HG02840 (cell line): ENCODE measurements around the gene DEFB121.
"Not testable (repeated sequence)": the region's sequence is repeated elsewhere in the genome, so short reads cannot be mapped to it uniquely, and the experiment has no call there.

Source experiments
- ATAC-seq: cut with Tn5 transposase; IDR thresholded peaks from one replicate; pipeline ENCODE4 v1.9.1; 2021; ENCODE audit warnings: mild to moderate bottlenecking, moderate library complexity, moderate number of reproducible peaks; ENCODE audit not compliant: unreplicated experiment, low FRiP score

DEFB121 gene, protein sequence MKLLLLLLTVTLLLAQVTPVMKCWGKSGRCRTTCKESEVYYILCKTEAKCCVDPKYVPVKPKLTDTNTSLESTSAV

DNA sequence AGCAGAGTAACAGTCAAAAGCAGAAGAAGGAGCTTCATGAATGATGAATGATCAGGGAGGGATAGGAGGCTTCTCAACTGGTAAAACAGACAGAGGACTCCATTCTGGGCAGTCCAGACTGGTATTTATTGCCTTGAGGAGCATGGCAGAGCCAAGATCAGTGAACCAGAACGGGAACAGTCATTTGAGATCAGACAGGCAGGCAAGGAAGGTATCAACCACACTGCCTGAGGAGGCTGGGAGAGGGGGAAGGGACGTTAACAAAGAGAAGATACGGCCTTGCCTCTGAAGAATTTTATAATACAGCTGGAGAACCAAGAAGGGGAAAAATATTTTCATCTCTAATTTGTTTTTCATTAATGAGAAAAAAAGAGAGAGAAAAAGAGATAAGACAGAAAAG, at the start of gene DEFB121:
TSS of gene DEFB121 (minus strand) at position 101 of the 400 bp plus-strand sequence. CDS start at position 38, 63 bp downstream.
- ATAC-seq: no peak

DNA sequence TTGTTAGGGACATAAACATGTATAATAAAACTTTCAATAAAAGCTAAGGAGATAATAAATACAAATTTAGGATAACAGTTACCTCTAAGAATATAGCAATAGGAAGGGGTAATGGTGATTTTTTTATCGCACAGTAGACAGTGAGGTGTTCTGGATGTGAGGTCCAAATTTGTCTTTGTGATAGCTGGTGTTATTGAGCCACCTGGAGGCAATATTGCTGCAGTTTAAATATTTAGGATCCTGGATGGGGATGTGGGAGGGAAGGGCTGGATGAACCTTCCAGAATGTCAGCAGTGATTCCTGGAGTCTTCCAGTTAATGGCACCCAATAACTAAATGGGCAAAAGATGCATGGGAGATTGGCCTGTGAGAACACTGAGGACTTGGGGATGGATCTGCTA, 48.3 kb upstream of the DEFB121 start:
- no peak for ATAC-seq

DNA sequence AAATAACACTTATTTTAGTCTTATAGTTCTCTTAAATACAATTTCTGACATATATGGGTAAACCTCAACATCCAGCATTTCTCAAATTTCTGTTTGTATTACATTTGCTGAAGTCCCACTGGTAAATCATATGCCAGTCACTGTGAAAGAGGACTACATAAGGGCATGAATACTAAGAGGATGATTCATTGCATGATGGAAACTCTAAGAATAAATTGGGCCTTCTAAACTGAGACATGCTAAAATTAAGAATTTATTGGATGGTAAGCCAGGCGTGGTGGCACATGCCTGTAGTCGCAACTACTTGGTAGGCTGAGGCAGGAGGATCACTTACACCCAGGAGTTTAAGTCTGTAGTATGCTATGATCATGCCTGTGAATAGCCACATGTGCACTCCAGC, 46.6 kb upstream of the DEFB121 start:
- no peak for ATAC-seq

DNA sequence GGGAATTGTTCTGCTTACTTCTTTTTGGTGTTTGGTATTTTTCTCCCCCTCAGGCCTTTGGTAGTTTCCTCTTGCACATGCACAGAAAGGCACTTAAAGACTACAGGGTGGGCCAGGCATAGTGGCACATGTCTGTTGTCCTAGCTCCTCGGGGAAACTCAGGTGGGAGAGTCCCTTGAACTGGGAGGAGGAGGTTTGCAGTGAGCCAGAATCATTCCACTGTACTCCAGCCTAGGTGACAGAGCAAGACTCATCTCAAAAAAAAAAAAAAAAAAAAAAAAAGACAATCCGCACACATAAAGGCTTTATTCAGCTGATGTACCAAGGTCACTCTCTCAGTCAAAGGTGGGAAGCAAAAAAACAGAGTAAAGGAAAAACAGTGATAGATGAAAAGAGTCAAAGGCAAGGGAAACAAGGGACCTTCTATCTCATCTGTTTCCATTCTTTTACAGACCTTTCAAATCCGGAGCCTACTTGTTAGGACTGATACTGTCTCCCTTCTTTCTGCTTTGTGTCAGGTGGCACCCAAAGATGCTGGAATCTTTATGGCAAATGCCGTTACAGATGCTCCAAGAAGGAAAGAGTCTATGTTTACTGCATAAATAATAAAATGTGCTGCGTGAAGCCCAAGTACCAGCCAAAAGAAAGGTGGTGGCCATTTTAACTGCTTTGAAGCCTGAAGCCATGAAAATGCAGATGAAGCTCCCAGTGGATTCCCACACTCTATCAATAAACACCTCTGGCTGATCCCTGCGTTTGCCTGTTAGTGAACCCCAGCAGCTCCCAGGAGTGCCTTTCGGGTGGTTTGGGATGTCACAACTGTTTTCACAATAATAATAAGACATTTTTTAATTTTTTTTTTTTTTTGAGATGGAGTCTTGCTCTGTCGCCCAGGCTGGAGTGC, 43.7 kb upstream of the DEFB121 start:
- no peak for ATAC-seq

DNA sequence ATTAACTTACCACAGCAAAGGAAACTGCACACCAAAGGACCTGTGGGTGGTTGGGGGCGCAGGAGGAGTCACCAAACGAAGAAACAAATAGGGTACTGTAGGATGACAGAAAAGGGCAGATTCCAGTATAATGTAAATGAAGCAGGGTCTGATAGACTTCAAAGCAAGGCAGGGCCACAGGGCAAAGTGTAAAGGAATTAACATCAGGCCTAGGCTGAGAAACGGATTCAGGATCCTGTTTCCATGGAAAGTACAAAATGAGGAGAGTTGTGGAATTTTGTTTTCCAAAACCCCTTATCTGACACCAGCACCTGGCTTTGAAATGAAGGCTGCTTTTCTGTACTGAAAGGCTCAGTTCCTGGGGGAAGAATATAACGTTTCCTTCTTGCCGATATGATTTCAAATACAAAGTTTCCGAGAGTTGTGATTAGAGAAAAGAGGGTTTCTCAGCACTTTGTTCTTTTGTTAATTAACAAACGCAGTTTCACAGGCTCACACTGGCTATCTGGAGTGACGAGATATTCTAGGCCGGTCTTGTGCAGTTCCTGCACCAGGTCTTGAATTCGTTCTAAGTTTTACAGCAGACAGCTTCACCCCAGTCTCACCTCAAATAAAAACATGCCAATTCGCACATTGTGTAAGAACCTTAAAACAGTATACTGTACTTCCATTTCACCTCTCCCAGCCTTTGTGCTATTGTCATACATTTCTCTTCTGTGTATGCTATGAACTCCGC, 40.2 kb upstream of the DEFB121 start:
- ATAC-seq: no peak

DNA sequence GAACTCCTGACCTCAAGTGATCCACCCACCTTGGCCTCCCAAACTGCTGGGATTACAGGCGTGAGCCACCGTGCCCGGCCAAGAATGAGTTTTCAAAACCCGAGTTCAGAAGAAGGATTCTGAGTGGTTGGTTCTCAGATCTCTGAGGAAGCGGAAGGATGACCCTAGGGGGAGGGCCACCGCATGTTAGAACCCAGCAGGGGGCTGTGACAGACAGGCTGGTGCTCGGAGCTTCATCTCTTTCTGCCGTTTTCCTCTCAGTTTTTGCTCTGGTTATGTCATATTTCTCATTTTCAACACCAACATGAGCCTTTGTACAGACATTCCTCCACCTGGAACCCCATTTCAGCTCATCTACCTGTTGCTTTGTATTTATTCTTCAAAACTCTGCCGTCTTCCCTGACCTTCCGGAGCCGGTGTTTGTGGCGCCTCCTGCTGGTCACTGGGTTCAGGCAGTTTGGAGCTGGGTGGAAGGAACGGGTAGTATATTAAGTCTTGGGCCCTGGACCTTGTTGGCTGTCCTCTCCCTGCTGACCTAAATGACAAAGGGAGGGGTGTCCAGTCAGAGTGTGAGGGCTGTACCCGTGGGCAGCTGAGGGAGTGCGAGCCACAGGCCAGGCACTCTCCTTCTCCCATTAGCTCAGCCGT, 34.1 kb upstream of the DEFB121 start, which contains the start of gene DEFB123:
TSS of gene DEFB123 (plus strand) at position 621 of the 648 bp plus-strand sequence. CDS start 67 bp downstream, outside the sequence.
- no peak for ATAC-seq

DNA sequence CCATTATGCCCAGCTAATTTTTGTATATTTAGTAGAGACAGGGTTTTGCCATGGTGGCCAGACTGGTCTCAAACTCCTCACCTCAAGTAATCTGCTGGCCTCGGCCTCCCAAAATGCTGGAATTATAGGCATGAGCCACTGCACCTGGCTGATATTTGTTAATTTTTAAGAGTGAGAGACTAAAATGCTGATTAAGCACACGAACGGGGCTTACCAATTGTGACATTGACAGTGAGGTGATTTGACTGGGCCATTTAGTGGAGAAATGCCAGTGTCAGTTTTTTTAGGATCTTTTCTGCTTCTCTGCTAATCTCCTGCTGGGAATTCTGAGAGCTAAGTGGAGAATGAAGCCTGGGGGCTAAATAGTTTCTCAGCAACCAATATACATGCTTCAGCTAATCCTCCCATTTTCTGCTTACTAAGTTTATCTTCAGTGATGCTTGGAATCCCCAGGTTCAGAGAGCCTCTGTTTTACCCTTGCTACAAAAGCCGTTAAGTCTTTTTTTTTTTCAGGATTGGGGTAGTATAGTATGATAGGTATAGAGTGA, 24.6 kb upstream of the DEFB121 start:
- ATAC-seq: no peak

DNA sequence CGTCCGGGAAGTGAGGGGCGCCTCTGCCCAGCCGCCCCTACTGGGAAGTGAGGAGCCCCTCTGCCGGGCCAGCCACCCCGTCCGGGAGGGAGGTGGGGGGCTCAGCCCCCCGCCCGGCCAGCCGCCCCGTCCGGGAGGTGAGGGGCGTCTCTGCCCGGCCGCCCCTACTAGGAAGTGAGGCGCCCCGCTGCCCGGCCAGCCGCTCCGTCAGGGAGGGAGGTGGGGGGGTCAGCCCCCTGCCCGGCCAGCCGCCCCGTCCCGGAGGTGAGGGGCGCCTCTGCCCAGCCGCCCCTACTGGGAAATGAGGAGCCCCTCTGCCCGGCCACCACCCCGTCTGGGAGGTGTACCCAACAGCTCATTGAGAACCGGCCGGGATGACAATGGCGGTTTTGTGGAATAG, 21.6 kb upstream of the DEFB121 start:
- not testable (repeated sequence) for ATAC-seq

DNA sequence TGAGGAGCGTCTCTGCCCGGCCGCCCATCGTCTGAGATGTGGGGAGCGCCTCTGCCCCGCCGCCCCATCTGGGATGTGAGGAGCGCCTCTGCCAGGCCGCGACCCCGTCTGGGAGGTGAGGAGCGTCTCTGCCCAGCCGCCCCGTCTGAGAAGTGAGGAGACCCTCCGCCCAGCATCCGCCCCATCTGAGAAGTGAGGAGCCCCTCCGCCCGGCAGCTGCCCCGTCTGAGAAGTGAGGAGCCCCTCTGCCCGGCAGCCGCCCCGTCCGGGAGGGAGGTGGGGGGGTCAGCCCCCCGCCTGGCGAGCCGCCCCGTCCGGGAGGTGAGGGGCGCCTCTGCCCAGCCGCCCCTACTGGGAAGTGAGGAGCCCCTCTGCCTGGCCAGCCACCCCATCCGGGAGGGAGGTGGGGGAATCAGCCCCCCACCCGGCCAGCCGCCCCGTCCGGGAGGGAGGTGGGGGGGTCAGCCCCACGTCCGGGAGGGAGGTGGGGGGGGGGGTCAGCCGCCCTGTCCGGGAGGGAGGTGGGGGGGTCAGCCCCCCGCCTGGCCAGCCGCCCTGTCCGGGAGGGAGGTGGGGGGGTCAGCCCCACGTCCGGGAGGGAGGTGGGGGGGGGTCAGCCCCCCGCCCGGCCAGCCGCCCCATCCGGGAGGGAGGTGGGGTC, 21.0 kb upstream of the DEFB121 start:
- not testable (repeated sequence) for ATAC-seq

DNA sequence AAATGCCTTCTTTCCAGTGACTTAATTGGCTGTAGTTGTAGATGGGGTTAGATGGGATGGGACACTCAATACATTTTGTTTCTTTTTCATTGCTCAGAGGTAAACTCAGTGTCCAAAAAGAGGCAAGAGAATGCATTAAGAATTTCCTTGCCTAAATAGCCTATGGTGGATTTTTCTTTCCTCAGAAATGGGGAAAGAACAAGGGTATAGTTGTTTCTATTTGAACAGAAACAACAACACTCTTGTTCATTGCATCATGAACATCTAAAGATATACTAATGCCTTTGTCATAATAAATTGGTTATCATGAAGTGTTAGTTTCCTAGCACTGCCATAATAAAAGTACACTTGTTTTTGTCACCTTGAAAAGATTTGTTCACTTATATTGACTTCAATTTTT, 19.8 kb upstream of the DEFB121 start:
- ATAC-seq: no peak

DNA sequence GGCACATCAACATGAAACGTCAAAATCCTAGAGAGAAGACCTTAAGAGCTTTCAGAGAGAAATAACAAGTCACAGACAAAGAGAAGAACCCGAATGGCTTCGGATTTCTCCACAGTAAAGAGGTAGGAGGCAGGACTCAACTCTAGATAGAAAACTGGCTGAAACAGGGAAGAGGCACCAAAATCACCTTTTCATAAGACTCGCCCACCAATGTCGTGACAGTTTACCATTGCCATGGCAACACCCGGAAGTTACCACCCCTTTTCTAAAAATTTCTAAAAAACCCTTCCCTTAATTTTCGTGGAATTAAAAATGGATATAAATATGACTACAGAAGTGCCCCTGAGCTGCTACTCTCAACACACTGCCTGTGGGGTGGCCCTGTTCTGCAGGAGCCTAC, 12.3 kb upstream of the DEFB121 start:
- ATAC-seq: no peak

DNA sequence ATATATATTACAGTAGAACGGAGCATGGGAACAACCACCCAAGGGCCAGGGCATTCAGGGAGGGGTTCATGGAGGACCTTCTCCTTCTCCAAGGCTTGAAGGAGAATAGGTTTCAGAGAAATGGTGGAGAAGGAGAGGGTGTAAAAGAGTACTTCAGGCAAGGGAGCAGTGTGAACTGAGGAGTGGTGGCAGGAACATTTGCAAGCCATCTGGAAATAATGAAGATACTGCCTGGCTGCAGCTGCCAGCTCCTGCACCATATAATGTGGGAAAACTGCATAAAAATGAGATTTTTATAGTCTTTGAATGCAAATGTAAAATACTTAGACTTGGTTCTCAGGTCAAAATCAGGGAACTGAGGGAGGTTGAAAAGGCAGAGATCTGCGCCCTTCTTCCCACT, 9.6 kb upstream of the DEFB121 start:
- ATAC-seq: no peak

DNA sequence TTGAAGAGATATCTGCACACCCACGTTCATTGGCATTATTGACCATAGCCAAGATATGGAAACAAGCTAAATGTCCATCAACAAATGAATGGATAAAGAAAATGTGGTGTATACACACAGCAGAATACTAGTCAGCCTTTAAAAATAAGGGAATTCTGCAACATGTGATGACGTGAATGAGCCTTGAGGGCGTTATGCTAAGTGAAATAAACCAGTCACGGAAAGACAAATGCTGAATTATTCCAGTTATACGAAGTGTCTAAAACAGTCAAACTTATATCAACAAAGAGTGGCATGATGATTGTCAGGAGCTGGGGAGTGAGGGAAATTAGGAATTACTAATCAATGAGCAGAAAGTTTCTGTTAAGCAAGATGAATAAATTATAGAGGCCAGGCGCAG, 8.4 kb upstream of the DEFB121 start:
- ATAC-seq: no peak

DNA sequence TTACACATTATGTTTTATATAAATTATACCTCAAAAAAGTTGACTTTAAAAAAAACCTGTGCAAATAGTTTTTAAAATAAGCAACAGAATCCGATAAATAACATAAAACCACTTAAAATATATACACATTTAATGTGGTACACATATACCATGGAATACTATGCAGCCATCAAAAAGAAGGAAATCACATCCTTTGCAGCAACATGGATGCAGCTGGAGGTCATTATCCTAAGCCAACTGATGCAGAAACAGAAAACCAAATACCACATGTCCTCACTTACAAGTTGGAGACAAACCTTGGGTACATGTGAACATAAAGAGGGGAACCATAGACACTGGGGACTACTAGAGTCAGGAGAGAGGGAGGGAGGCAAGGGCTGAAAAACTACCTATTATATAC, 4.0 kb upstream of the DEFB121 start:
- ATAC-seq: no peak

DNA sequence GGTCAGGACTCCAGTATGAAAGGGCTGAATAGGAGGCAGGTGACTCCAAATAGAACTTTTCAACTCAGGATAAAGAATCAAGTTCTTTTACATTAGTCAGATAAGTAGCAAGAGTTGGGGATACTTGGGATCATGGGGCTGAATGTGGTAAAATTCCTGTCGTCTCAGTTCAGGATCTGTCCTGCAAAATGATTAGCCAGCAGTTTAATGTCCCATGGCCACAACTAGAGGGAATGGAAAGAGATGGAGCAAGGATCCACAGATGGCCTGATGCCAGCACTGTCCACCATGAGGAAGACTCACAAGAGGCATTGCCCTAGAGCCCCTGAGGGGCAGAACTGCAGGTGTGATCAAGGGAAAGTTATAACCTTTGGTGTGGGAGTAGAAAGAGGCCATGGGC, 2.1 kb downstream of the DEFB121 start:
- no peak for ATAC-seq

DNA sequence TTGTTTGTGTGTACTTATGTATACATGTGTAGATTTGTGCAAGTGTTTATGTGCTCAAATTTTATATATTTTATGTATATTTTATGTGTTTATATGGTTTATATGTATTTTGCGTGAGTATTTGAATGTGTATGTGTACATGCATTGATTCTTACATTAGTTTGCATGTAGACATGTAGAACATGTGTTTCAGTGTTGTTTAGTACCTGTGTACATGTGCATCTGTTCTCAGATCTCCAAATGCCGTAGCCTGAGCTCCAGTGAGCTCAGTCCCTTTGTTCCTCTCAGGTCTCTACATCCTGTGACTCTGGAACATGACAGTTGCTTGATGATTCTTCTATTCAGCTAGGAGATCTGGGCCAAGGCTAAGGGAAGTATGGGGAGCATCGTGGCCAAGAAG, 11.1 kb downstream of the DEFB121 start:
- no peak for ATAC-seq

DNA sequence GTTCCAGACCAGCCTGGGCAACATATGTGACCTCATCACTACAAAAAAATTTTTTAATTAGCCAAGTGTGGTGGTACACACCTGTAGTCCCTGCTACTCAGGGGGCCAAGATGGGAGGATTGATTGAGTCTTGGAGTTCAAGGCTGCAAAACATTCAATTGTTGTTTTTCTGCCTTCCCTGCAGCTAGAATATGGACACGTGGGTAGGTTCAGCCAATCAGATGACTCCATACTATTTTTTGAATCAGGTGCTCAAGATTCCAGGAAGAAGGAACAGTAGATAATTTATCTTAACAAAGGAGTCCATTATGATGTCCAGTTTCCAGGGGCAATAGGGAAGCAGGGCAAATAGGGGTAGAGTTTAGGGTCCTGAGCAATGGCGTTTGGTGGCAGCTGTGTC, 13.2 kb downstream of the DEFB121 start:
- no peak for ATAC-seq

DNA sequence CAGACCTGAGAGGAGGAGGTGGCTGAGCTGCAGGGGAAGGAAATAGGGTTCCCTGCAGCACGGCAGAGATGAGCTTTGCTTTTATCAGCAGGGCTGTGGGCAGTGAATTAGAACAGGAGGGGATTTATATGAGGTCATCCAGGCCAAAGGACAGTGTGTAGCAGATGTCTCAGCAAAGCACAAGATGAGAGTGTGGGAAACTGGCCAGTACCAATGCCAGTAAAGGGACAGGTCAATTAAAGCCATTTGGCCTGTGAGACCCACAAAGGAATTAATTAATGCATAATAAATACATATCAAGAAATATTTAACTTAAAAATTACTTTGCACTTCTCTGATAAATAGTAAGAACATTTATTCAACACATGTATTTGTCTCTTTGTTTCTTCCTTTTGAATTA, 15.5 kb downstream of the DEFB121 start, which contains the start of gene DEFB119:
TSS of gene DEFB119 (minus strand) at position 101 of the 400 bp plus-strand sequence. CDS start 107 bp downstream, outside the sequence.
- no peak for ATAC-seq

DNA sequence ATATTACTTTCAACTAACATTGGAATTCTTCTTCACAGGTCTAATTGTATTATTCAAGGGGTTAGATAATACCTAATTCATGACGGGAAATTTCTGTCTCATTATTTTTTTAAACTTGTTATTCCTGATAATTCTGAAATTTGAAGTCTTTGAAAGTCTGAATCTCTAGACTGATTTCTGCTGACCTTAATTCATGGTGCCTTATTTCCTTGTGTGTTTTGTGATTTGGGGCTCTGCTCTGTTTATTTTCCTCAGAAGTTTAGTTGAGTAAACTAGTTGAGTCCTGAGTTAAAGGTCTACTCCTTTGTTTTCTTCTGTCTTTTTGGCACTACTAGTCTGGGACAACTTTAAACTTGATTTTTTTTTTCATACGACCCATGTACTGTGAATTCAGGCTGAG, 31.7 kb downstream of the DEFB121 start:
- no peak for ATAC-seq

DNA sequence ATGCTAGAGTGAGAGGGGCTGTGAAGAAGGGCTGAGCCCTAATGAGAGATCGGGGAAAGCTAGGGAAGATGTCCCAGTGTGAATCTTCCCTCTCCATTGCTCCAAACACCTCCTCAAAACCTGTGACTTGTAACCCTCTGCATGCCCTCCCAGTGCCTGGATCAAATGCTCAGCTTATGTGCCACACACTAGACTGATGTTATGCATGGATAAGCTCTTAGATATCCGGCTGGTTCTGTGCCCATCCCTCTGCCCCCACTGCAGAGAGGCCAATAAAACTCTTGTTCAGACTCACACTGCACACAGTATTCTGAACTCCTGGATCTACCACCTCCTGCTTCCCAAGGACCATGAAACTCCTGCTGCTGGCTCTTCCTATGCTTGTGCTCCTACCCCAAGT, 37.7 kb downstream of the DEFB121 start, which contains the start of gene DEFB118:
TSS of gene DEFB118 (plus strand) at position 301 of the 400 bp plus-strand sequence. CDS start at position 351, 50 bp downstream.
- no peak for ATAC-seq
